ENCODE results near the gene PLEKHA4.

- TF ChIP-seq CTCF (IDR thresholded peaks at IDR 0.05) (no peak), EZH2 (IDR thresholded peaks at IDR 0.05) (no peak)
Measured at GRCh38 chr19:48818234-48818820, 50.1 kb downstream of the PLEKHA4 start.
